HG02798 (cell line): Measurements from ENCODE around the gene ZNF587B.
A peak's percentile ranks its signal among the peaks of the same experiment; 100 is the strongest.
"Not testable (repeated sequence)": the region's sequence is repeated elsewhere in the genome, so short reads cannot be mapped to it uniquely, and the experiment has no call there.

Source experiments
- ATAC-seq: cut with Tn5 transposase; IDR thresholded peaks from one replicate; pipeline ENCODE4 v1.9.1; 2021; ENCODE audit warnings: mild to moderate bottlenecking; ENCODE audit not compliant: unreplicated experiment, poor library complexity

Gene ZNF587B

DNA sequence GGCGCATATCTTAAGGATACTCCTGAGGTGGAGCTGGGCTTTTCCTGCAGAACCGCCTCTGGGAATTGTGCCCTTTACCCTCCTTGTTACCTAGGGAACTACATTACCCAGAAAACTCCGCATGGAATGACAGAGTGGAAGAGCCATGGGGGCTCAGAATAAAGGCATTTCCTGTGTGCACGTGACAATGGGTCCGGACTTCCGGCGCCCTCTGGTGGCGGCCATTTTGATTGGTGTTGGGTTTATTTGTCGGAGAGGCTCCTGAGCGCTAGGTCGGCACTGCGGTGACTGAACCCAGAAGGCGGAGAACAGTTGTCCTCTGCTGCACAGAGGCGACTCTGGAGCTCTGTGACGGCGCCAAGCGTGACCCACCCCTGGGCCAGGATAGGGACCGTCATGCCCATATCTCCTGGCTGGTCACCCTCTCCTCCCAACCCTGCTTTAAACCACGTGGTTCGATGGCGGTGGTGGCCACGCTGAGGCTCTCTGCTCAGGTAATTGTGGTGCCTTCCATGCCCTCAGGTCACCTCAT, at the start of gene ZNF587B:
Gene ZNF587B, plus strand, starts transcription at position 229 of the 532 bp plus-strand sequence. Its CDS starts 230 bp downstream, at position 459.
- ATAC-seq = no peak

DNA sequence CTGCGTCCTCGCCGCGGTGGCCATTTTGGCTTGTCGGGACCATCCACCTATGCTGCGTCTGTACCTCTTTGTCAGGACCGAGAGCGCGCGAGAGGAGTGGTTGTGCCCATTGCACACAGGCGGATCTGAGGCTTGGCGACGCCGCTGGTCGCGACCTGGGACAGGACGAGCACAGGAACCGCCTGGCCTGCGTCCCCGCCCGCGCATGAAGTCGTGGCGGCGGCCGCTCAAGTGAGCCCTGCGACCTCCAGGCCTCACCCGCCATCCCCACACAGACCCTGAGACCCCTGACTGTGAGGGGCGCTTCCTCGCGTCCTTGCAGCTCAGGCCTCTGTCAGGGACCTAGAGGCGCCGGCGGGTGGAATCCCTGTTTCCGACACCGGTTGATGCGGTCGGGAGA, 43.8 kb upstream of the ZNF587B start:
- ATAC-seq = no peak

DNA sequence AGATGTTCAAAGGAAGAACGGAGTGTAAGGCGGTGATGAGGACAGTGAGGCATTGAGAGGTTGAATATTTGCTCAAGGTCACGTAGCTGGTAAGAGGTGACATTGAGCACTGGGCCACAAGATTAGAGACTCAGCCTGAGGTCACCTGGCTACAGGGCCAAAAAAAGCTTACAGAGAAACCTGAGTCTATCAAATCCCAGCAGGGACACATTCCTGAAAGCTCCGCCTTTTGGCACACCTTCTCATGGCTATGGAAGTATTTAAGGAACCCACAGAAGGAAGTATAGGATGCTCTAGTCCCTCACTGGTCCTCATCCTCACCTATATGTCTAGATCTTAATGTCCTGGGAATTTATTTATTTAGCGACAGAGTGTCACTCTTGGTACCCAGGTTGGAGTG, 43.2 kb upstream of the ZNF587B start:
- no peak for ATAC-seq

- no peak for ATAC-seq
Observed at GRCh38 chr19:57788114-57788692, 41.9 kb upstream of the ZNF587B start.

DNA sequence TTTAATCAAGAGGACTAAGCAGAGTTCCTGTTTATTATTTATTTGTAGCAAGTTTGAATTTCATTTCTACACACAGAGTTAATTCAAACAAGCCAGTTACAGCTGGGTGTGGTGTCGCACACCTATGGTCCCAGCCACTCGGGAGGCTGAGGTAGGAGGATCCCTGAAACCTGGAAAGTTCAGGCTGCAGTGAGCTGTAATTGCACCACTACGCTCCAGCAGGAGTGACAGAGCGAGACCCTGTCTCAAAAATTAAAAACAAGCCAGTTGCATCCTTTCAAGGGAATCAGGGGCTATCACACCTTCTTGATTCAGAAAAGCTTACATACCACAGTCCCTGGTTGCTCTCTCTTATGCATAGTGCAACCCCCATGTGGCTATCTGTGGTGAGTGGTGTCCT, 40.8 kb upstream of the ZNF587B start:
- no peak for ATAC-seq

DNA sequence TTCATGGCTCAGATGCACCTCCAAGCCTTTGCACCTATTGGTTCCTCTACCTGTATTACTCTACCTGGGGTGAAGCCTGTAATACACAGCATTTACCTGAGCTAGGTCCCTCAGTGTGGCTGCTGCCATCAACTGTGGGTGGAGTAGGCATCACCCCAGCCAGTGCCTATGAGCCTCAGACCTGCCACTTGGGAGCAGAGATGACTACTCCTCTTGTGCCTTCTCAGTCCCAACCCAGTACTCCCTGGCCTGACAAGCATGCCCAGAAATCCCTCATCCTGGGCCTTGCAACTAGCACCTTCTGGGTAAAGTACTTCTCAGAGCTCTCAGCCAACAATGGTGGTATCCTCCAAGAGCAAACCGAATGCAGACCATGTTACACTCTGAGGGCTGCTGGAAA, 33.5 kb upstream of the ZNF587B start:
- ATAC-seq = not testable (repeated sequence)

DNA sequence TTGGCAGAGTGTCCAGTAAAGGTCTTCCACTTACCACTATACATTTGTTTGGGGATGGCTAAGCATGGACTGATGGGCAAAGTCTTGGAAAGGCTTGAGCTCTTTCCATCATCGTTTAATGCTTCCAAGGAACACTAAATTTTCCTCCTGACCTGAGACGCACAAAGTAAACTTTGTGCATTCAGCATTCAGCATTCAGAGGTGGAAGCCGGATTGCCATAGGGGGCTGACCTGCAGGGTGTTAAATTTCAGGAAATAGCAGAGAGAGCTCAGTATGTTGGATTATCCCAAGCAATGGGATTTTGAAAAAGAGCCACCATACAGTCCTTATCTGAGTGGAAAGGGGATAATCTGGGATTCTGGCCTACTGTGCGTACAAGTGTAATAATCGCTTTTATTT, 29.4 kb upstream of the ZNF587B start:
- no peak for ATAC-seq

GRCh38 chr19:57802269-57802668, 27.8 kb upstream of the ZNF587B start:
- ATAC-seq = no peak

DNA sequence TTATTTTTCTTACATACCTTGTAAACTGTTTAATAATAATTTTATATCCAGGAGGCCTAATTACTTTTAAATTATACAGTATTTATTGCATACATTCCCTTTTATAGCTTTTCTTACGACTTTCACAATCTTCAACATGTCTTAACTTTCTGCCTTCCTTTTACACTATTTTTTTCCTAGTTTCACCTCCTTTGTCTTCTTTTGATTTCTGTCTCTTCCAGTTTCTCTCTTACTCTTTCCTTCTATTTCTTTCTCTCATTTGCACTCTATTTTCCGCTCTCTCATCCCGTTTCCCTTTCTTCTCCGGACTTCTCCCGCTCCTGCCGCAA, 26.9 kb upstream of the ZNF587B start:
- no peak for ATAC-seq

DNA sequence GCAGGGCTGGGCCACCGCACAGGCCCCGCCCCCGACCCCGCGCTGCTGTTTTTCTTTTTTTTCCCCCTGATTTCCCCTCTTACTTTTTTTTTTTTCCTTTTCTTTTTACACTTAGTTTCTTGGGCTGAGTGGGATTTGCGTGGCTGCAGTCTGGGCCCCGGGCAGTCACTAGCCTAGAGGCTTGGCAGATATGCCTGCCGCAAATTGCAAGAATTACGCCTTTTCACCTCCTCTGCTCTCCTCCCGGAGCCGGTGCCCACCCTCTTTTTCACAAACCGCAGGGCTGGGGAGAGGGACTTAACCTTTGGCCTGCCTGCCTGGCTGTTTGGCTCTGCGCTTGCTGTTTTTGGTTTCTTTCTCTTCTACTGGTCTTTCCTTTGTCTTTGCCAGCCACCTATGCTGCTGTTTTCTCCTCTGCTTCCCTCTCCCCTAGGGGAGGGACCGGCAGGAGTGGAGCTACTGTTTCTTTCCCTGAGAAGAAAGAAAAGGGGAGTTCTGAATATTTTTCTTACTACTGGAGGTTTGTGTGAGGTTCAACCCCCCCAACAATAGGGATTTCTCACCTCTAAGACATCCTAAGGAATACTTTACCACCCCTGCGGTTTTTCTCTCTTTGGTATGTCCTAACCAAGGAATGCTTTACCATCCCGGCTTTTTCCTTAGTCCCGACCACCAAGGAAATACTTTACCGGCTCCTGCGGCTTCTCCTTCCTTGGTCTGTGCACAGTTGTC, 26.3 kb upstream of the ZNF587B start:
- no peak for ATAC-seq

GRCh38 chr19:57807541-57807940, 22.6 kb upstream of the ZNF587B start:
- no peak for ATAC-seq

GRCh38 chr19:57810410-57811295, 19.4 kb upstream of the ZNF587B start:
- not testable (repeated sequence) for ATAC-seq

DNA sequence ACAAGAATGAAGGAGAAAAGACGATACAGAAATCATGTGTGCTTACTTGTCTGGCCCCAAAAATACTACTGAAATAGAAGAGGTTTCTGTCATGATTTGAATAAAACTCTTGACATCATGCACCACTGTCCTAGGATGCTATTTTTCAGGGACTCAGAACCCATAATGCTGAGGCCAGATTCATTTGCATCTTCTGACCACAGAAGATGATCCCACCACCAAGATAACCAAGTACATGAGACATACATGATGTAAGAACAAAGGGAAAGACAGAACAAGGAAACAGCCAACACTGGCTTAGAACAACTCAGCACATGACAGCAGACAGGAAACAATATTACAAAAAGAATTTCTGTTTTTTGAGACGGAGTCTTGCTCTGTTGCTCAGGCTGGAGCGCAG, 17.9 kb upstream of the ZNF587B start:
- no peak for ATAC-seq

GRCh38 chr19:57812975-57813820, 16.9 kb upstream of the ZNF587B start:
- ATAC-seq = not testable (repeated sequence)

DNA sequence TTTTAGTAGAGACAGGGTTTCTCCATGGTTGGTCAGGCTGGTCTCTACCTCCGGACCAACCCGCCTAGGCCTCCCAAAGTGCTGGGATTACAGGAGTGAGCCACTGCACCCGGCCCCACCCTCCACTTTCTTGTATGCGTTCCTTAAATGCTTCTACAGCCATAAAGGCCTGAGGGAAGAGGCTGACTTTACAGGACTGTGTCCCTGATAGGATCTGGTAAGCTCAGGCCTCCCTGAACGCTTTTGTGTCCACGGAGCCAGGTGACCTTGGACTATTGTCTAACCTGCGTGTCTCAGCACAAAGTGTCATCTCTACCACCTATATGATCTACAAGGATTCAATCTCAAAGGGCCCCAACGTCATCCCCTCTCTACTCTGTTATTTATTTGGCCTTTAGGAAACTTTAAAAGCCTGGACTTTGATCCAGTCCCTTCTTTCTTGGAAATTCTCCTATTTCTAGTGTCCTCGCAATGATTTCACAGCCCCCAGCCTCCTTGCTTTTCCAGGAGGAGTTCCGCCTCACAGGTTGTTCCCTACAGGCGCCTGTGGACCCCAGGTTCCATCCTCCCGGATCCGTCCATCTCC, 16.1 kb upstream of the ZNF587B start:
- ATAC-seq = no peak

DNA sequence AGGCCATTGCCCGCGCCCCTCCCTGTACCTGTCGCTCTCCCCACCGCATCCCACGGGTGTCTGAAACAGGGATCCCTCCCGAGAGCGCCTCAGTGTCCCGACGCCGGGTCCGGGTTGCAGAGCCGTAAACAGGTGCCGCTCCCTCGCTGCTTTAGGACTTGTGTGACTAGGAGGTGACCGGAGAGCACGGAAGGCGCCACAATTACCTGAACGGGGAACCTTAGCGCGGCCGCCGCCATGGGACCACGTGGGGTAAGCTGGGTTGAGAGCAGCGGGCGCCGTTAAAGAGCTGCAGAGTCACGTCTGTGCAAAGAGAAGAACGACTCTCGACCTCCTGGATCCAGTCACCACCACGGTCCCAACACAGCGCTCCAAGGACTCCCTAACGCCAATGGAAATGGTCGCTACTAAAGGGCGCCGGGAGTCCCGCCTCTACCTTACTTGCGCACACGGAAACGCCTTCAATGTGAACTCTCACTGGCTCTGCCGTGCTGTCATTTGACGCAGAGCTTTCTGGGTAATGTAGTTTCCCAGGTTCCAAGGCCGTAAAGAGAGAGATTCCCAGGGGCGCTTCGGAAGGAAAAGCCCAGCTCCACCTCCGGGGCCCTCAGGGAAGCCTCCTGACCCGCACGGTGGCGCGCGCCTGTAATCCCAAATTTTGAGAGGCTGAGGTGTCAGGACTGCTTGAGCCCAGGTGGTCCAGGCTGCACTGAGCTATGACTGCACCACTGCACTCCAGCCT, 15.4 kb upstream of the ZNF587B start, which contains the start of gene ZNF552:
Gene ZNF552, minus strand, starts transcription at position 409 of the 742 bp plus-strand sequence. Its CDS starts 170 bp downstream, at position 239.
- ATAC-seq = peak; percentile 80

DNA sequence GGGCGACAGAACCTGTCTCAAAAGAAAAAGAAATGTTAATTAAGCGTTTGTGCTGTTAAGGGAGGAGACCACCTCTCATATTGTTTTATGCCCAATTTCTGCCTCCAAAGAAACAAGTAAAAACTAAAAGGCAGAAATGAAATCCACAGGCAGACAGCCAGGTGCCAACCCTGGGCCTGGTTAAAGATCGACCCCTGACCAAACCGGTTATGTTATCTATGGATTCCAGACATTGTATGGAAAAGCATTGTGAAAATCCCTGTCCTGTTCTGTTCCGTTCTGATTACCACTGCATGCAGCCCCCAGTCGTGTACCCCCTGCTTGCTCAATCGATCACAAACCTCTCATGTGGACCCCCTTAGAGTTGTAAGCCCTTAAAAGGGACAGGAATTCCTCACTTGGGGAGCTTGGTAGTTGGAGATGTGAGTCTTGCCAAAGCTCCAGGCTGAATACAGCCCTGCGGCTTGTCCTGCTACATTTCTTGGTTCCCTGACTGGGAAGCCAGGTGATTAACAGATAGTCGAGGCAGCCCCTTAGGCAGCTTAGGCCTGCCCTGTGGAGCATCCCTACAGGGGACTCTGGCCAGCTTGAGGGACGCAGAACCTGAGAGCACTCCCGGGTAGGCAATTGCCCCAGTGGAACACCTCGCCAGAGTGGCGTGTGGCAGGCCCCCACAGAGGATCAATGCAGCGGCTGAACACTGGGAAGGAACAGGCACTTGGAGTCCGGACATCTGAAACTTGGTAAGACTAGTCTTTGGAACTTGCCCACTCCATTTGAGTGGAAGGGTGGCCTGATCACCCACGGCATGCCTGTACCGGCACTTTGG, 14.6 kb upstream of the ZNF587B start:
- no peak for ATAC-seq

GRCh38 chr19:57816652-57817051, 13.4 kb upstream of the ZNF587B start:
- ATAC-seq = no peak
